ENCODE measurements around the gene DENND2C.

DENND2C gene

DNA sequence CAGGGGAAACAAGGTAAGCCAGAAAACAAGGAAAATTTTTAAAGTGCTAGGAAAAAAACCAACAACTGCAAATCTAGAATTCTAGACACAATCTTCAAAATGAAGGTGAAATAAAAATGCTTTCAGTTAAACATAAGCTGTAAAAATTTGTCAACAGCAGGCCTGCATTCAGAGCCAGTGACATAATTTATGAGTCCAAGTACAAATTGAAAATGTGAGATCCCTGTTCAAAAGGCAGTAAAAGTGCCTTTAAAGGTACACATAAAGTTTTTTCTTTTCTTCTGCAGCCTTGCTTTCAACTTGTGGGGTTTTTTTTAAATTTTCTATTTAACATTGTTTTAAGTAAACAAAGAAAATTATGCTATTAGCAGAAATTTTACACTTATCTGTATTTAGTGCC is 37.4 kb downstream of the DENND2C start:
- Histone ChIP-seq H3K9ac (ENCODE audit: low read depth, low read length) (no peak overlapping the region), H3K4me3 (ENCODE audit: low read length) (no peak overlapping the region), H3K4me2 (ENCODE audit: low read length) (no peak overlapping the region), H3K36me3 (ENCODE audit: insufficient read depth, low read length) (no peaks in the 10 kb centered on the region), H3K4me1 (ENCODE audit: control insufficient read depth, insufficient read depth, low read length) (no peaks in the 10 kb centered on the region), H3K9me3 (replicated peaks; ENCODE audit: low read length) (no peaks in the 10 kb centered on the region), H3K27me3 (ENCODE audit: control insufficient read depth, insufficient read depth, low read length) (no peaks in the 10 kb centered on the region)

DNA sequence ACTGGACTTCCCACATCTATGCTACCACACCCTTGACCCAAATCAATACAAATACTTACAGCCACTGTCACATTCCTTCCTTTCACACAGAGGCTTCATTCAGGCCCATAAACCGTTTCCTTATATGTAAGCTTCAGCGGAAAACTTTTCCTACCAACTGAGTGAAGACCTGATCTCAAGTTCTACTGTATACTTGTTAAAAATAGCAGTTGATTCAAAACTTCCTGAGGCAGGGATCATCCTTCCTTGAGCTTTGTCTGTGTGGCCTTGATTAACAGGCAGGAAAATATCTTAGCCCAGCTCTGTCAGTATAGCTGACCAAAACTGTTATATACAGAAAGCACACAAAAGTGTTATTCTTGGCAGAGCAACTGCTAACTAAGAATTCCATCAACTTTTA is 42.7 kb downstream of the DENND2C start:
- Histone ChIP-seq H3K4me1 (ENCODE audit: control insufficient read depth, insufficient read depth, low read length) (no peaks in the 10 kb centered on the region), H3K4me3 (ENCODE audit: low read length) (no peak overlapping the region), H3K36me3 (ENCODE audit: insufficient read depth, low read length) (no peaks in the 10 kb centered on the region), H3K9ac (ENCODE audit: low read depth, low read length) (no peak overlapping the region), H3K9me3 (replicated peaks; ENCODE audit: low read length) (no peaks in the 10 kb centered on the region), H3K4me2 (ENCODE audit: low read length) (no peak overlapping the region), H3K27me3 (ENCODE audit: control insufficient read depth, insufficient read depth, low read length) (no peaks in the 10 kb centered on the region)

DNA sequence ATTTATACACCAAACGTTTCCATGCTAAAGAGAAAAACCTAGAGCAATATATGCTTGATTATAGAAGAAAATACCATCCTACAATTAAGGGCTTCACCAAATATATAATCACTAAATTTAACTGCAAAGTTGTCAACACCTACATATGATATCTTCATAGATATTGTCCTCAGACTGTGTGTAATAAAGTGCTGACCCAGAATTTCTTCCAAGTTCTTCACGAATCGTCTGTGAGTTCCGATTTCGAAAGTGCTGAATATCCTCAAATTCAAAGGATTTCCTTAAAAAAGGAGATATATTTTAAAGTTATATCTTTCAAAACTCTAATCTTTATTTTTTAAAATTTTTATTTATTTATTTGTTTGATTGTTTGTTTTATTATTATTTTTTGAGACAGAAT is 46.5 kb downstream of the DENND2C start:
- no peaks in the 10 kb centered on the region for H3K9me3 ChIP-seq (replicated peaks; ENCODE audit: low read length)
- no peaks in the 10 kb centered on the region for H3K27me3 ChIP-seq (ENCODE audit: control insufficient read depth, insufficient read depth, low read length)
- no peak overlapping the region for H3K9ac ChIP-seq (ENCODE audit: low read depth, low read length)
- no peak overlapping the region for H3K4me2 ChIP-seq (ENCODE audit: low read length)
- no peaks in the 10 kb centered on the region for H3K36me3 ChIP-seq (ENCODE audit: insufficient read depth, low read length)
- H3K4me1 ChIP-seq (ENCODE audit: control insufficient read depth, insufficient read depth, low read length): no peaks in the 10 kb centered on the region
- no peak overlapping the region for H3K4me3 ChIP-seq (ENCODE audit: low read length)

DNA sequence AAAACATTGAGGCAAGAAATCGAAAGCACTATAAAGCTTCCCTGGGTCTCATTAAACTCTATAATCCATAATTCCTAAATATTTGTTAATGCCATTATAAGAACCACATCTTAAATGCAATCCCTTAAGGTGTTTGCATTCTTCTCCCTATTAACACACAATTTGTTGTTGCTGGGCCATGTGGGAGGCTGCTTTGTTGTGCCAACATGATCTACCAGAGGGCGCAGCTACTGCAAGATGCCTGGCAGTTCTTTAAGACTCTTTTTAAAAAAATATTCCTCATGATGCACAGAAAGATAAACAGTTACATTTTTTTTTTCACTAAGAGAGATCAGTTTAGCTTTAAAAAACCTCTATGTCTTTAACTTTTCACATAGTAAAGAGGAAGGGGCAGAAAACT is 49.4 kb downstream of the DENND2C start:
- Histone ChIP-seq H3K9ac (ENCODE audit: low read depth, low read length) (no peak overlapping the region), H3K4me2 (ENCODE audit: low read length) (no peak overlapping the region), H3K4me1 (ENCODE audit: control insufficient read depth, insufficient read depth, low read length) (no peaks in the 10 kb centered on the region), H3K36me3 (ENCODE audit: insufficient read depth, low read length) (no peaks in the 10 kb centered on the region), H3K27me3 (ENCODE audit: control insufficient read depth, insufficient read depth, low read length) (no peaks in the 10 kb centered on the region), H3K9me3 (replicated peaks; ENCODE audit: low read length) (no peaks in the 10 kb centered on the region), H3K4me3 (ENCODE audit: low read length) (no peak overlapping the region)

DNA sequence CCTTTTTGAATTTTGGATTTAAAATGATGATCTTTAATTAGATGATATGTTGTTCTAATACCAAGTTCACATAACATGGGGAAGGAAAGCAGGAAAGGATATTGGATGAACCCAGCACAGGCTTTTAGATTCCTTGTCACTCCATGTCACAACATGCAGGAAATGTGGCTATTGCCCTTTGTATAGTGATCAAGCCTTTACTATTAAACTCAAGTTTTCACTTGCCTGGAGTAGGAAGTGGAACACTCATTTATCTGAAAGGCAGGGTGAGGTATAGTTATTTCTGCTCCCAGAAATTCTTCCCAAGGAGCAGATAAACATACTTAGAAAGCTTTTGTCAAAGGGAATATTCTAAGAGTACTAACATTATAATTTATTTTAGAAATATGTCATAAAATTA is 51.2 kb downstream of the DENND2C start:
- H3K9ac ChIP-seq (ENCODE audit: low read depth, low read length): no peak overlapping the region
- no peaks in the 10 kb centered on the region for H3K9me3 ChIP-seq (replicated peaks; ENCODE audit: low read length)
- H3K4me2 ChIP-seq (ENCODE audit: low read length): no peak overlapping the region
- no peaks in the 10 kb centered on the region for H3K4me1 ChIP-seq (ENCODE audit: control insufficient read depth, insufficient read depth, low read length)
- H3K27me3 ChIP-seq (ENCODE audit: control insufficient read depth, insufficient read depth, low read length): no peaks in the 10 kb centered on the region
- no peak overlapping the region for H3K4me3 ChIP-seq (ENCODE audit: low read length)
- H3K36me3 ChIP-seq (ENCODE audit: insufficient read depth, low read length): no peaks in the 10 kb centered on the region

DNA sequence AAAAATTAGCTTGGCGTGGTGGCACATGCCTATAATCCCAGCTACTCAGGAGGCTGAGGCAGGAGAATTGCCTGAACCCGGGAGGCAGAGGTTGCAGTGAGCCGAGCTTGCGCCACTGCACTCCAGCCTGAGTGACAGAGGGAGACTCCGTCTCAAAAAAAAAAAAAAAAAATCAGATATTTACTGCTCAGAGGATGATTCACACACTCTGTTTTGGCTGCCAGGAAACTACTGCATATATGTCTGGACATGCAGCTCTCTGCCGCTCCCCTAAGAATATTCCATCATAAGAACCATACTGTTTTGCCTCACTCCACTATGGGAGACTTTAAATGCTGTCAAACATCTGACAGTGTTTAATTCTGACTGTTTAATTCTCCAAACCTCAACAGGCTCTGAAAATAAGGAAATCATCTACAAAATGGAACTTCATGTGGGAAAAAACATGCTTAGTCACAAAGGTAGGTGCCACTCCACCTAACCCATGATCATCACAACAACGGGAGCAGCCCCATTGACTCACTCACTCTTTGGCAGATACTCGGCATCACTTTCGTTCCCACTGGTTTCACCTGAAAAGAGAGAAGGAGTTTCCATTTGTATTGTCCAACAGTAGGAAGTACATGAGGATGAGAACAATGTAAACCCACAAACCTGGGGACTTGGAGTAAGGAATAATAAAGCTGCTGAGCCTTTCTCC is 59.2 kb downstream of the DENND2C start:
- H3K4me3 ChIP-seq (ENCODE audit: low read length): no peak overlapping the region
- H3K4me1 ChIP-seq (ENCODE audit: control insufficient read depth, insufficient read depth, low read length): peaks cover 4% of the 10 kb centered on the region
- H3K36me3 ChIP-seq (ENCODE audit: insufficient read depth, low read length): no peaks in the 10 kb centered on the region
- H3K9me3 ChIP-seq (replicated peaks; ENCODE audit: low read length): no peaks in the 10 kb centered on the region
- no peak overlapping the region for H3K4me2 ChIP-seq (ENCODE audit: low read length)
- H3K27me3 ChIP-seq (ENCODE audit: control insufficient read depth, insufficient read depth, low read length): no peaks in the 10 kb centered on the region
- H3K9ac ChIP-seq (ENCODE audit: low read depth, low read length): no peak overlapping the region

DNA sequence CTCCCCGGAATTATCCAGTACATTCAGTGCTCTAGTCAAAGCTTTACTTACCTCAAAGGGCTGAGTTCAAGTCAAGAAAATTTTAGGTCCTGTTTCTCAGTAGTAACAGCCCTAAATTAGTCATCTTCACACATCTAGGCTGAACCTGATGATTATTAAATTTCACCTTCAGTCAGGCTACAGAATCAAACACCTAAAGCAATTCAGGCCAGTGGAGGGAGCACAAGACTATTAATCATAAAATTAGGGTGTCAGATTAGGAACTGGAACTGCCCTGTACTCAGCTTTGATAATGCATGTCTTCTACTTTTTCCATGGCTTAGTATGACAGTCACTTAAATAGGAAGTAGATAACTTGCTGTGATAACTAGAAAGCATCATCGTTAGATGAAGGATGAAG is 60.0 kb downstream of the DENND2C start:
- Histone ChIP-seq H3K27me3 (ENCODE audit: control insufficient read depth, insufficient read depth, low read length) (no peaks in the 10 kb centered on the region), H3K9ac (ENCODE audit: low read depth, low read length) (no peak overlapping the region), H3K4me1 (ENCODE audit: control insufficient read depth, insufficient read depth, low read length) (peaks cover 4% of the 10 kb centered on the region), H3K4me2 (ENCODE audit: low read length) (no peak overlapping the region), H3K4me3 (ENCODE audit: low read length) (no peak overlapping the region), H3K9me3 (replicated peaks; ENCODE audit: low read length) (no peaks in the 10 kb centered on the region), H3K36me3 (ENCODE audit: insufficient read depth, low read length) (no peaks in the 10 kb centered on the region)

DNA sequence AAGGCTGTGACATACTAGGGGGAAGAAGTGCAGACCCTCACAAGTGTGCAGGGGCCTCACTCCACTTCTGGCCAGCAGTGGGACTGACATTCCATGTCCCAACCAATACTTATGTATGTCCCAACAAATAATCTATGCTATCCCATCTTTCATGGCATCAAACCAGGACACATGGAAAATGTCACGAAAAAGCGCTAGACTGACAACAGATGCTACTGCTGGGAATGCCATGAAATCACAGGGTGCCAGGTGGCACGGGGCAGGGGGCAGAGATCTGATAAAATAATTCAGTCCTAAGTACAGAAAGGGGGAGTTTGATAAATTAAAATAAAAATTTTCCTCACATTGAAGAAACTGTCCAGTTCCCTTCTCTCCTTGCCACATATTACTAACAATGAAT is 60.8 kb downstream of the DENND2C start:
- H3K9me3 ChIP-seq (replicated peaks; ENCODE audit: low read length): no peaks in the 10 kb centered on the region
- H3K4me2 ChIP-seq (ENCODE audit: low read length): no peak overlapping the region
- H3K36me3 ChIP-seq (ENCODE audit: insufficient read depth, low read length): no peaks in the 10 kb centered on the region
- peaks cover 4% of the 10 kb centered on the region for H3K4me1 ChIP-seq (ENCODE audit: control insufficient read depth, insufficient read depth, low read length)
- H3K27me3 ChIP-seq (ENCODE audit: control insufficient read depth, insufficient read depth, low read length): no peaks in the 10 kb centered on the region
- no peak overlapping the region for H3K4me3 ChIP-seq (ENCODE audit: low read length)
- no peak overlapping the region for H3K9ac ChIP-seq (ENCODE audit: low read depth, low read length)

DNA sequence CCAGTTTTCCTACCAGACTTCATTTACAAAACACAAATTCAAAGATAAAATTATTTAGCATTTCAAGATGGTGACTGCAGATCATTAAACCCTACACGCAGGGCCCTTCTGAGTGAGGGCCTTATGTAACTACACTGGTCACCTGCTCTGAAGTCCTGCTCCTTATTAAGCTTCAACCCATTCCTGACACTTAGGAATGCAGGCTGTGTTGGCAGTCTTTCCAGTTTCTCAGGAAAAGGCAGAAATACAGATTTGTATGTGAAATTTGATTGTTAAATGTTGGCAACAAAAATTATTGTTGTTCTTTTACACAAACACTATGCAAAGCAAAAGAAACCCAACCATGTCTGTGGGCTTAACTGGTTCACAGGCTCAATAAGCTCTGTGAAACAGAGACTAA is 62.6 kb downstream of the DENND2C start:
- Histone ChIP-seq H3K4me3 (ENCODE audit: low read length) (no peak overlapping the region), H3K9ac (ENCODE audit: low read depth, low read length) (no peak overlapping the region), H3K27me3 (ENCODE audit: control insufficient read depth, insufficient read depth, low read length) (no peaks in the 10 kb centered on the region), H3K4me2 (ENCODE audit: low read length) (no peak overlapping the region), H3K4me1 (ENCODE audit: control insufficient read depth, insufficient read depth, low read length) (peaks cover 4% of the 10 kb centered on the region), H3K36me3 (ENCODE audit: insufficient read depth, low read length) (no peaks in the 10 kb centered on the region), H3K9me3 (replicated peaks; ENCODE audit: low read length) (no peaks in the 10 kb centered on the region)

DNA sequence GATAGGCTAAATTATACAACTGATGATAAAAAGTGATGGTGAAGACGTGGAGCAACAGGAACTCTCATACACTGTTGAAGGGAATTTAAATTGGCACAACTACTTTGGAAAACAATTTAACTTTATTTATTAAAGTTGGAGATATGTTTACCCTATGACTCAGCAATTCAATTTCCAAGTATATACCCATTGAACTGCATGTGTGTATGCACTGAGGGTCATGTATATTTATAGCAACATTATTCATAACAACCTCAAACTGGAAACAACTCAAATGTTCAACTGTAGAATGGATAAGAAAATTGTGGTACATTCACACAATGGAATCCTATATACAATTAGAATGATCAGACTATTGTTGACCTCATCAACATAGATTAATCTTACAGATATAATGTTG is 71.9 kb downstream of the DENND2C start:
- no peaks in the 10 kb centered on the region for H3K4me1 ChIP-seq (ENCODE audit: control insufficient read depth, insufficient read depth, low read length)
- no peaks in the 10 kb centered on the region for H3K27me3 ChIP-seq (ENCODE audit: control insufficient read depth, insufficient read depth, low read length)
- H3K36me3 ChIP-seq (ENCODE audit: insufficient read depth, low read length): peaks cover 3% of the 10 kb centered on the region
- H3K4me2 ChIP-seq (ENCODE audit: low read length): no peak overlapping the region
- H3K9me3 ChIP-seq (replicated peaks; ENCODE audit: low read length): no peaks in the 10 kb centered on the region
- no peak overlapping the region for H3K9ac ChIP-seq (ENCODE audit: low read depth, low read length)
- H3K4me3 ChIP-seq (ENCODE audit: low read length): no peak overlapping the region

DNA sequence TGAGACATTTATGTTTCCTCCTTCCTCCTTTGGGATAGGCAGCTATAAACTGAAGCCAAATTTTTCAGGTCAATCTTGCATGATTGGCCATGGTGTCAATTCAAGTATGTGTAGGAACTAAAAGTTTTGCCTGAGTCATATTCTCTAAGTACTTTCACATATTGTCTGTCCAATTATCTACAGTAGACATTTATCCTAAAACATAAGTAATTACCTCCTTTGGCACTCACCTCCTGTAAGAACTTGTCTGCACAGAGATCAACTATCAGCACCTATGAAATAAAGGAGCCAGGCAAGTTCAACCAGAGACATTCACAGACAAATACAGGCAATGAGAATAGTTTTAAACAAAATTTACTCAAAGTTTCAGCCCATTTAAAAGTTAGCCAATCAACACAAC is 74.2 kb downstream of the DENND2C start:
- H3K27me3 ChIP-seq (ENCODE audit: control insufficient read depth, insufficient read depth, low read length): no peaks in the 10 kb centered on the region
- no peak overlapping the region for H3K9ac ChIP-seq (ENCODE audit: low read depth, low read length)
- no peak overlapping the region for H3K4me2 ChIP-seq (ENCODE audit: low read length)
- no peaks in the 10 kb centered on the region for H3K9me3 ChIP-seq (replicated peaks; ENCODE audit: low read length)
- H3K36me3 ChIP-seq (ENCODE audit: insufficient read depth, low read length): peaks cover 3% of the 10 kb centered on the region
- H3K4me1 ChIP-seq (ENCODE audit: control insufficient read depth, insufficient read depth, low read length): no peaks in the 10 kb centered on the region
- H3K4me3 ChIP-seq (ENCODE audit: low read length): no peak overlapping the region

DNA sequence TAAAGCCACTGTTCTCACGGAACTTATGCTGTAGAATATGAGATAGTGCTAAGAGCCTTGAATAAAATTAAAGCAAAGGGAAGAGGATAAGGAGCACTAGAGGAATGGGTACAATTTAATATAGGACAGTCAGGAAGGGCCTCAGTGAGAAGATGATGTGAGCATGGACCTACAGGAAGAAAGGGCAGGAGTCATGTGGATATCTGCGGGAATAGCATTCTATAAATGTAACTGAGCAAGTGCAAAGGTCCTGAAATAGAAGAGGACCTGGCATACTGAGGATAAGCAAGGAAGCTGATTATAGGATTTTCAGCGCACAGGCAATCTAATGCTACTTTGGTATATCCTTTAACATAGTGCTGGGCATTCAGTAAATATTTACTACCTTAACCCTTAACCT is 75.8 kb downstream of the DENND2C start:
- H3K4me1 ChIP-seq (ENCODE audit: control insufficient read depth, insufficient read depth, low read length): no peaks in the 10 kb centered on the region
- H3K9ac ChIP-seq (ENCODE audit: low read depth, low read length): no peak overlapping the region
- no peaks in the 10 kb centered on the region for H3K27me3 ChIP-seq (ENCODE audit: control insufficient read depth, insufficient read depth, low read length)
- H3K9me3 ChIP-seq (replicated peaks; ENCODE audit: low read length): no peaks in the 10 kb centered on the region
- H3K4me3 ChIP-seq (ENCODE audit: low read length): no peak overlapping the region
- H3K36me3 ChIP-seq (ENCODE audit: insufficient read depth, low read length): no peaks in the 10 kb centered on the region
- H3K4me2 ChIP-seq (ENCODE audit: low read length): no peak overlapping the region
